PFSK-1 (cell line): ENCODE measurements around the gene TAF1B.

Source experiments
- FOXP2 ChIP-seq: optimal IDR thresholded peaks from 2 replicates; pipeline ENCODE3; 2011; ENCODE audit warnings: borderline replicate concordance, control low read depth, inconsistent platforms; ENCODE audit not compliant: insufficient read depth; ENCODE audit errors: extremely low read length, extremely low read depth
- POLR2AphosphoS5 ChIP-seq: IDR thresholded peaks from 2 replicates; pipeline ENCODE4 v1.6.1; 2012; ENCODE audit warnings: low read depth, mild to moderate bottlenecking, control low read depth, low read length, moderate library complexity
- SIN3A ChIP-seq: IDR thresholded peaks from 2 replicates; pipeline ENCODE4 v1.6.1; 2012; ENCODE audit warnings: mild to moderate bottlenecking, low read length, moderate library complexity, borderline replicate concordance; ENCODE audit not compliant: insufficient read depth
- TAF1 ChIP-seq: IDR thresholded peaks from 2 replicates; pipeline ENCODE4 v1.6.1; 2012; ENCODE audit warnings: low read length, control low read depth, borderline replicate concordance; ENCODE audit not compliant: insufficient read depth

- TF ChIP-seq SIN3A (no peak), TAF1 (no peak), POLR2AphosphoS5 (no peak), FOXP2 (no peak)
These were observed 52.7 kb downstream of the TAF1B start for GRCh38 chr2:9895669-9896590.
